A673 (cell line): ENCODE results near the gene LPIN3. TPM values are rescaled to one million over a fixed set of nuclear protein-coding genes. Genes with fewer than 3 reads are reported as not detected.
A peak's percentile ranks its signal among the peaks of the same experiment; 100 is the strongest.

Experiments
- BruUV-seq: library from RNA; stranded (reverse); fragments of 400-500 nt; replicated peaks from 2 replicates; lab custom pipeline; 2021; lab: Mats Ljungman, UMichigan
- CTCF ChIA-PET: fragments of 300-600 bp; sonication (Branson Sonifier 250); formaldehyde crosslinking; loops from one replicate; lab custom pipeline; 2022; ENCODE audit warnings: antibody characterized with exemption; lab: Charles Lee
- POLR2A ChIA-PET: fragments of 300-600 bp; sonication (Branson Sonifier 250); formaldehyde crosslinking; loops from one replicate; lab custom pipeline; 2022; ENCODE audit warnings: antibody characterized with exemption; ENCODE audit not compliant: low non-redundant PET; lab: Charles Lee
- DNase-seq: peaks from one replicate; pipeline ENCODE4 v3.0.0-alpha.2; 2015; ENCODE audit warnings: low spot score
- H3K27ac ChIP-seq: fragments of 200-600 bp; sonication (generic); 2 replicates; pipeline ENCODE4 v1.5.1; 2016; ENCODE audit warnings: mixed run types, low read depth, mild to moderate bottlenecking, mixed read lengths, antibody characterized with exemption, low read length; ENCODE audit not compliant: poor library complexity, severe bottlenecking
- H3K27me3 ChIP-seq: fragments of 200-600 bp; sonication (generic); replicated peaks from 2 replicates; pipeline ENCODE4 v1.6.1; 2017; ENCODE audit warnings: mixed run types, low read depth, mild to moderate bottlenecking, mixed read lengths, antibody characterized with exemption, low read length; ENCODE audit not compliant: insufficient read depth, poor library complexity
- H3K36me3 ChIP-seq: fragments of 200-600 bp; sonication (generic); 2 replicates; pipeline ENCODE4 v1.6.1; 2016; ENCODE audit warnings: mixed run types, mild to moderate bottlenecking, mixed read lengths, antibody characterized with exemption, low read length; ENCODE audit not compliant: insufficient read depth, poor library complexity, severe bottlenecking
- H3K4me1 ChIP-seq: fragments of 200-600 bp; sonication (generic); 2 replicates; pipeline ENCODE4 v1.6.1; 2017; ENCODE audit warnings: mixed run types, mild to moderate bottlenecking, mixed read lengths, antibody characterized with exemption, low read length; ENCODE audit not compliant: insufficient read depth, poor library complexity, severe bottlenecking
- H3K4me3 ChIP-seq: fragments of 200-600 bp; sonication (generic); 2 replicates; pipeline ENCODE4 v1.5.1; 2016; ENCODE audit warnings: low read depth, mixed run types, mild to moderate bottlenecking, mixed read lengths, low read length; ENCODE audit not compliant: poor library complexity, severe bottlenecking
- H3K9me3 ChIP-seq: fragments of 200-600 bp; sonication (generic); 2 replicates; pipeline ENCODE4 v1.6.1; 2016; ENCODE audit warnings: mixed run types, low read depth, mild to moderate bottlenecking, mixed read lengths, antibody characterized with exemption, low read length; ENCODE audit not compliant: poor library complexity, severe bottlenecking
- EZH2 ChIP-seq: fragments of 200-600 bp; sonication (generic); IDR thresholded peaks from 2 replicates; pipeline ENCODE4 v1.6.1; 2017; ENCODE audit warnings: borderline replicate concordance, low read depth, mild to moderate bottlenecking, mixed read lengths, antibody characterized with exemption, low read length; ENCODE audit not compliant: poor library complexity, severe bottlenecking
- intact Hi-C: fragments of 100-400 bp; cut with micrococcal nuclease; formaldehyde crosslinking; loops from one replicate; pipeline ENCODE4 v1.10.0; 2022; ENCODE audit not compliant: unreplicated experiment
- total RNA-seq: library from RNA; stranded (reverse); gene quantifications from 2 replicates; pipeline ENCODE4 v1.2.3, GENCODE V29; 2021
- TF ChIP-seq, protein P1 (sequence below): fragments of 300-800, 200-600 bp; sonication (generic); conservative IDR thresholded peaks from 2 replicates; pipeline ENCODE4 v1.5.1; 2017; ENCODE audit warnings: low read depth, mild to moderate bottlenecking, antibody characterized with exemption, low read length, moderate library complexity, mixed read lengths

LPIN3 gene
- total RNA-seq, 1 experiment from 2014 or later: 1.3 TPM

DNA sequence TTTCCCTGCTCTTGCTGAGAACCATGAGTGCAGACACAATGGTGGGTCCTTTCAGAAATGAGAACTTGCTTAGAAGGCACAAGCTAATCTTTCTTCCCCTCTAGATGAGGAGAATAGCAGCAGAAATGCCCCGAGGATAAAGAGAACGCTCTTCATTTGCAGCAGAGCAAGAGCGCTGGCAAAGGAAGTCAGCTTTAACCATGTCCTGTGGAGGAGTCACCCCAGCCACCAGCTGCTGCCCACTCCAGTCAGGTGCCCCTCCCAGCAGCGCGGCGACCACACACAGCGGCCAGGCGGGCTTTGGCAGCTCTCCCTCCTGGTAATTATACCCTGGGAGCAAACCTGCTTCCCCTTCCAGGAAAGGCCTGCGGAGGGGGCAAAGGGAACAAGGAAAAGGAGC is 68.4 kb downstream of the LPIN3 start:
- ChIA-PET CTCF (no interaction called here), POLR2A (no interaction called here)
- TF ChIP-seq, protein P1, sequence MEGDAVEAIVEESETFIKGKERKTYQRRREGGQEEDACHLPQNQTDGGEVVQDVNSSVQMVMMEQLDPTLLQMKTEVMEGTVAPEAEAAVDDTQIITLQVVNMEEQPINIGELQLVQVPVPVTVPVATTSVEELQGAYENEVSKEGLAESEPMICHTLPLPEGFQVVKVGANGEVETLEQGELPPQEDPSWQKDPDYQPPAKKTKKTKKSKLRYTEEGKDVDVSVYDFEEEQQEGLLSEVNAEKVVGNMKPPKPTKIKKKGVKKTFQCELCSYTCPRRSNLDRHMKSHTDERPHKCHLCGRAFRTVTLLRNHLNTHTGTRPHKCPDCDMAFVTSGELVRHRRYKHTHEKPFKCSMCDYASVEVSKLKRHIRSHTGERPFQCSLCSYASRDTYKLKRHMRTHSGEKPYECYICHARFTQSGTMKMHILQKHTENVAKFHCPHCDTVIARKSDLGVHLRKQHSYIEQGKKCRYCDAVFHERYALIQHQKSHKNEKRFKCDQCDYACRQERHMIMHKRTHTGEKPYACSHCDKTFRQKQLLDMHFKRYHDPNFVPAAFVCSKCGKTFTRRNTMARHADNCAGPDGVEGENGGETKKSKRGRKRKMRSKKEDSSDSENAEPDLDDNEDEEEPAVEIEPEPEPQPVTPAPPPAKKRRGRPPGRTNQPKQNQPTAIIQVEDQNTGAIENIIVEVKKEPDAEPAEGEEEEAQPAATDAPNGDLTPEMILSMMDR: no peak
- TF ChIP-seq EZH2: no peak
- H3K27ac ChIP-seq: no peak overlapping the region
- no peak overlapping the region for H3K4me3 ChIP-seq
- H3K9me3 ChIP-seq: no peaks in the 10 kb centered on the region
- no peaks in the 10 kb centered on the region for H3K27me3 ChIP-seq
- peak; percentile 22 for DNase-seq
- H3K36me3 ChIP-seq: peaks cover 63% of the 10 kb centered on the region
- intact Hi-C loops: no loop called here
- H3K4me1 ChIP-seq: no peaks in the 10 kb centered on the region
- BruUV-seq: no TSS peak

Other genes with a start within 250 kb of the LPIN3 start
- gene PLCG1, start 203.3 kb upstream of the LPIN3 start, total RNA-seq: 146 and 174 TPM in 2 replicates
- 13.2 and 14.0 TPM in 2 replicates for gene ZHX3, start 23.1 kb upstream of the LPIN3 start, total RNA-seq
- 1.7 and 3.1 TPM in 2 replicates for gene EMILIN3, start 26.0 kb downstream of the LPIN3 start, total RNA-seq